Type B pancreatic cell (in vitro differentiated cells): ENCODE measurements around the gene TRAPPC10. TPM values are rescaled to one million over a fixed set of nuclear protein-coding genes. Genes with fewer than 3 reads are reported as not detected.
"Not testable (repeated sequence)": the region's sequence is repeated elsewhere in the genome, so short reads cannot be mapped to it uniquely, and the experiment has no call there.

Experiments used
- DNase-seq: peaks from one replicate; pipeline ENCODE4 v3.0.0; 2021; ENCODE audit warnings: mixed read lengths; ENCODE audit not compliant: unreplicated experiment; ENCODE audit errors: extremely low spot score
- H3K27ac Mint-ChIP-seq: 2 replicates; pipeline ENCODE4 v1.8.0; 2021; ENCODE audit warnings: mild to moderate bottlenecking, mixed read lengths
- H3K27me3 Mint-ChIP-seq: 2 replicates; pipeline ENCODE4 v1.8.0; 2021; ENCODE audit warnings: mixed read lengths
- H3K36me3 Mint-ChIP-seq: 2 replicates; pipeline ENCODE4 v1.8.0; 2021; ENCODE audit warnings: mixed read lengths
- H3K4me1 Mint-ChIP-seq: one replicate; pipeline ENCODE4 v1.8.0; 2021; ENCODE audit warnings: mixed read lengths; ENCODE audit not compliant: unreplicated experiment
- H3K4me3 Mint-ChIP-seq: 2 replicates; pipeline ENCODE4 v1.8.0; 2021; ENCODE audit warnings: mild to moderate bottlenecking, mixed read lengths
- H3K9me3 Mint-ChIP-seq: 2 replicates; pipeline ENCODE4 v1.8.0; 2021; ENCODE audit warnings: mixed read lengths
- total RNA-seq: library from RNA; stranded (reverse); gene quantifications from 2 replicates; pipeline ENCODE4 v1.2.1, GENCODE V29; 2021; ENCODE audit warnings: low replicate concordance
- TF ChIP-seq, protein P1 (sequence below): fragments of 200-600 bp; sonication (generic); conservative IDR thresholded peaks from 2 replicates; pipeline ENCODE4 v1.5.0; 2021; ENCODE audit warnings: antibody characterized with exemption, mild to moderate bottlenecking

Gene TRAPPC10
- total RNA-seq, 1 donor from 2014 or later = 33.7 TPM

- no peaks in the 10 kb centered on the region for H3K27me3 Mint-ChIP-seq
- H3K9me3 Mint-ChIP-seq = no peaks in the 10 kb centered on the region
- peaks cover 12% of the 10 kb centered on the region for H3K36me3 Mint-ChIP-seq
- H3K27ac Mint-ChIP-seq = no peak overlapping the region
- DNase-seq = peak; percentile 49
- no peaks in the 10 kb centered on the region for H3K4me1 Mint-ChIP-seq
- TF ChIP-seq, protein P1, sequence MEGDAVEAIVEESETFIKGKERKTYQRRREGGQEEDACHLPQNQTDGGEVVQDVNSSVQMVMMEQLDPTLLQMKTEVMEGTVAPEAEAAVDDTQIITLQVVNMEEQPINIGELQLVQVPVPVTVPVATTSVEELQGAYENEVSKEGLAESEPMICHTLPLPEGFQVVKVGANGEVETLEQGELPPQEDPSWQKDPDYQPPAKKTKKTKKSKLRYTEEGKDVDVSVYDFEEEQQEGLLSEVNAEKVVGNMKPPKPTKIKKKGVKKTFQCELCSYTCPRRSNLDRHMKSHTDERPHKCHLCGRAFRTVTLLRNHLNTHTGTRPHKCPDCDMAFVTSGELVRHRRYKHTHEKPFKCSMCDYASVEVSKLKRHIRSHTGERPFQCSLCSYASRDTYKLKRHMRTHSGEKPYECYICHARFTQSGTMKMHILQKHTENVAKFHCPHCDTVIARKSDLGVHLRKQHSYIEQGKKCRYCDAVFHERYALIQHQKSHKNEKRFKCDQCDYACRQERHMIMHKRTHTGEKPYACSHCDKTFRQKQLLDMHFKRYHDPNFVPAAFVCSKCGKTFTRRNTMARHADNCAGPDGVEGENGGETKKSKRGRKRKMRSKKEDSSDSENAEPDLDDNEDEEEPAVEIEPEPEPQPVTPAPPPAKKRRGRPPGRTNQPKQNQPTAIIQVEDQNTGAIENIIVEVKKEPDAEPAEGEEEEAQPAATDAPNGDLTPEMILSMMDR = no peak
- H3K4me3 Mint-ChIP-seq = no peak overlapping the region
Measured at GRCh38 chr21:44093761-44094160, 81.7 kb downstream of the TRAPPC10 start.

- peak; percentile 4 for DNase-seq
- Mint-ChIP-seq H3K4me1 (no peaks in the 10 kb centered on the region), H3K4me3 (no peak overlapping the region), H3K9me3 (no peaks in the 10 kb centered on the region), H3K36me3 (peaks cover 5% of the 10 kb centered on the region), H3K27ac (no peak overlapping the region), H3K27me3 (no peaks in the 10 kb centered on the region)
- TF ChIP-seq, protein P1 = no peak
Measured at GRCh38 chr21:44094832-44095231, 82.7 kb downstream of the TRAPPC10 start.

- H3K4me1 Mint-ChIP-seq, DNase-seq, H3K36me3 Mint-ChIP-seq, H3K27me3 Mint-ChIP-seq, H3K27ac Mint-ChIP-seq, H3K9me3 Mint-ChIP-seq, H3K4me3 Mint-ChIP-seq: not testable (repeated sequence)
Measured at GRCh38 chr21:44098507-44098906, 86.4 kb downstream of the TRAPPC10 start.

- H3K4me3 Mint-ChIP-seq, H3K36me3 Mint-ChIP-seq, DNase-seq, H3K9me3 Mint-ChIP-seq, H3K4me1 Mint-ChIP-seq, H3K27me3 Mint-ChIP-seq, H3K27ac Mint-ChIP-seq: not testable (repeated sequence)
Measured at GRCh38 chr21:44098964-44099363, 86.9 kb downstream of the TRAPPC10 start.

DNA sequence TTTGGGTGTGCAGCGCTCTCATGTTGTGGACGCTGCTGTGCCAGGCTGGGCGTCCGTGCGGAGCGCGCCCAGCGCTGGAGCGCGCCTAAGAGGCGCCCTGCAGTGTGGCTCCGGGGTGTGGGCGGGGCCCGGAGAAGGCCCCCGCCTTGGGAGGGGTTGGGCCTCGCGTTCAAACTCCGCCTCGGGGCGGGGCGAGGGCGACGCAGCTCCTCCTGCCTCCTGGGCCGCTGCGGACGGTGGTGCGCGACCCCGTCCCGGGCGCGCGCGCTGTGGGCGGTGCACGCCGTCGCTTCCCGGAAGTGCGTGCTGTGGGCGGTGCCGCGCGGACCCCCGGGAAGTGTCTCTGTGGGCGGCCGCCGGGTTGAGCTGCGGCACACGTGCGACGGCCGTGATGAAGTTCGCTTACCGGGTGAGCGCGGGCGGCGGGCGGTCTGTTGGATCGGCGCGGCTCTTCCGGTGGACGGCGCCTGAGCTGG lies 95.0 kb downstream of the TRAPPC10 start, which contains the start of gene PWP2:
Gene PWP2, plus strand, starts transcription at position 374 of the 476 bp plus-strand sequence. Its CDS starts 18 bp downstream, at position 392.
- not testable (repeated sequence) for H3K9me3 Mint-ChIP-seq, H3K4me3 Mint-ChIP-seq, H3K36me3 Mint-ChIP-seq, H3K4me1 Mint-ChIP-seq, H3K27ac Mint-ChIP-seq, H3K27me3 Mint-ChIP-seq
- DNase-seq = peak; percentile 18

- not testable (repeated sequence) for H3K4me3 Mint-ChIP-seq, H3K27ac Mint-ChIP-seq, DNase-seq, H3K4me1 Mint-ChIP-seq, H3K27me3 Mint-ChIP-seq, H3K36me3 Mint-ChIP-seq, H3K9me3 Mint-ChIP-seq
Measured at GRCh38 chr21:44107589-44107988, 95.5 kb downstream of the TRAPPC10 start.

DNA sequence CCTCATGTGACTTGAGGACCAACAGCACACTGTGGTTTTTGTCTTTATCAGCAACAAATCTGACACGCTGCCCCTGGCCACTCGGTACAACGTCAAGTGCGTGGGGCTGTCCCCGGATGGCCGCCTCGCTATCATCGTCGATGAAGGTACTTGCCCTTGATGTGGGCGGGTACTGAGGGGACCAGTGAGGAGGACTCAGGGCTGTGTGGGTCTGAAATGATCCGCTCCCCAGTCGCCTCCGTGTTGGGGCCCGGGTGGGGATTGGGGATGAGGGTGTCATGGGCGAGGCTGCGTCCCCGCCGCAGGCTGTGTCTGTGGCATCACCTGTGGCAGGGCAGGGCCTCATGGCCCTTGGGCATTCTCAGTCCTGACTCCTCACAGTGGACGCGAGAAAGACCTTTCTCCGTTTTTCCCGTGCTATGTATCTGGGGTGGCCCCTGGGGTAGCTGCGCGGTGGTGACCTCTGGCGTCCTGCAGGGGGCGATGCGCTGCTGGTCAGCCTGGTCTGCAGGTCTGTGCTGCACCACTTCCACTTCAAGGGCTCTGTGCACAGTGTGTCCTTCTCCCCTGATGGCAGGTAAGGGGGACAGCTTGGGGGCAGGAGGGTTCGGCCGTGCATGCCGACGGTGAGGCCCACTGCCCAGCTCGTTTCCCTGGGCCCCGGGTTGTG lies 101.7 kb downstream of the TRAPPC10 start:
- H3K4me3 Mint-ChIP-seq, H3K36me3 Mint-ChIP-seq, DNase-seq, H3K4me1 Mint-ChIP-seq, H3K27me3 Mint-ChIP-seq, H3K9me3 Mint-ChIP-seq, H3K27ac Mint-ChIP-seq: not testable (repeated sequence)

DNA sequence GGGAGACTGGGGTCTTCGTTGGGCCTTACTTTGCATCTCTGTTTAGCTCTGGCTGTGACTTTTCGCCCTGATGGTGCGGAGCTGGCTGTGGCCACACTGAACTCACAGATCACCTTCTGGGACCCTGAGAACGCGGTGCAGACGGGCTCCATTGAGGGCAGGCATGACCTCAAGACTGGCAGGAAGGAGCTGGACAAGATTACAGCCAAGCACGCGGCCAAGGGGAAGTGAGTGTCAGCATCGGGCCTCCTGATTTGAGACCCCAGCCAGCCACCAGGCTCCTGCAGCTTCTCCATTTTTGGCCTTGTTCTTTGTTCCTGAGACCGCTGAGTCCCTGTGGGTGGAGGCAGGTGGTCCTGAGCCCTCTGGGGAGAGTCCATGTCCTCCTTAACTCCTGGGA lies 110.0 kb downstream of the TRAPPC10 start:
- not testable (repeated sequence) for H3K27ac Mint-ChIP-seq, DNase-seq, H3K27me3 Mint-ChIP-seq, H3K4me1 Mint-ChIP-seq, H3K9me3 Mint-ChIP-seq, H3K4me3 Mint-ChIP-seq, H3K36me3 Mint-ChIP-seq

DNA sequence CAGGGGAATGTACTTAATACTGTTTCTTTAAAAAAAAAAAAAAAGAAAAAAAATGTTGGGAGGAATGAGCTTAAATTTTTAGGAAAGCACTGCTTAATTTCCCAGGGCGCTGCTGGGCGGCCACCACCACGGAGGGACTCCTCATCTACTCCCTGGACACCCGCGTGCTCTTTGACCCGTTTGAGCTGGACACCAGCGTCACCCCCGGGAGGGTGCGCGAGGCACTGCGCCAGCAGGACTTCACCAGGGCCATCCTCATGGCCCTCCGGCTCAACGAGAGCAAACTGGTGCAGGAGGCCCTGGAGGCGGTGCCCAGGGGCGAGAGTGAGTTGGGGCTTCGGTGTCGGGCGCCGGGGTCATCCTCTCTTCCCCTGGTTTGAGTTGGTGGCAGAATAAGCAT lies 115.7 kb downstream of the TRAPPC10 start:
- not testable (repeated sequence) for H3K4me1 Mint-ChIP-seq, H3K4me3 Mint-ChIP-seq, H3K36me3 Mint-ChIP-seq, DNase-seq, H3K27ac Mint-ChIP-seq, H3K9me3 Mint-ChIP-seq, H3K27me3 Mint-ChIP-seq

DNA sequence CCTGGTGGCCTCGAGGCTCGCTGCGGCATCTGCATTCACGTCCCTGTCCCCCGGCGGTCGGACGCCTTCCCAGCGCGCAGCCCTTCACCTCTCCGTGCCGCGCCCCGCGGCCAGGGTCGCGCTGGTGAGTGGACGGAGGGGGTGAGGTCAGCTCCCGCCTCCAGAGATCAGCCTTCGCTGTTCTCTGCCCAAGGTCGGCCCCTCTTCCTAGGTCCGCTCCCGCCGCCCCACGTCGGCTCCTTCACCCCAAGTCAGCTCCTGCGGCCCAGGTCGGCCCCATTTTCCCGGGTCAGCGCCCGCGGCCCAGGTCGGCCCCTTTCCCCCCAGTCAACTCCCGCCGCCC lies 121.6 kb downstream of the TRAPPC10 start:
- H3K27ac Mint-ChIP-seq, H3K36me3 Mint-ChIP-seq, DNase-seq, H3K27me3 Mint-ChIP-seq, H3K4me3 Mint-ChIP-seq, H3K9me3 Mint-ChIP-seq, H3K4me1 Mint-ChIP-seq: not testable (repeated sequence)

- H3K36me3 Mint-ChIP-seq, H3K4me1 Mint-ChIP-seq, H3K9me3 Mint-ChIP-seq, H3K27ac Mint-ChIP-seq, H3K27me3 Mint-ChIP-seq, H3K4me3 Mint-ChIP-seq, DNase-seq: not testable (repeated sequence)
Measured at GRCh38 chr21:44134732-44135131, 122.6 kb downstream of the TRAPPC10 start.

DNA sequence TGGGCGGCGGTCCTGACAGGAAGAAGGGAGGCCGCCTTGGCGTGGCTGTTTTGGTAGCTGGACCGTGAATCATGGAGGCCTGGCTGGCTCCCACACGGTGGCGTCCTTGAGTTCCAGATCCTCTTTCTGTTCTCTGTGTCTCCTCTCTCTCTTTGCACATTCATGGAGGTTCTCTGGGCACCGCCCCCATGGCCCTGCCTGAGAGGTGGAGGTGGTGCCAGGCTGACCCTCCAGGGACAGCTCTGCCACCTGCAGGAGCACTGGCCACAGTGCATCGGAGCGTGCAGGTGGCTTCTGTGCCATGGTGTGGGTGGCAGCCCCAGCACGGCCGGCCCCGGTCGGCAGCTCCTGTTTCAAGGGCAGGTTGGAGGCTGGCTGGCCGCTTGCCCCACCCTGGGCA lies 125.9 kb downstream of the TRAPPC10 start:
- DNase-seq, H3K36me3 Mint-ChIP-seq, H3K27ac Mint-ChIP-seq, H3K27me3 Mint-ChIP-seq, H3K9me3 Mint-ChIP-seq, H3K4me3 Mint-ChIP-seq, H3K4me1 Mint-ChIP-seq: not testable (repeated sequence)
